Thyroid gland (tissue), 4 donors: ENCODE results near the gene ZBTB40.

Source experiments
- POLR2A ChIP-seq, 2 donors: fragments of 450-650 bp; IDR thresholded peaks; one replicate each; pipeline ENCODE4 v1.6.1; 2017; ENCODE audit warnings: antibody characterized with exemption in 2 of 2, mild to moderate bottlenecking in 2 of 2, moderate library complexity in 1 of 2
- TF ChIP-seq, protein P1 (sequence below), 6 experiments: fragments of 200-600 bp in 3 of 6; fragments of 450-650 bp in 3 of 6; sonication (generic) in 3 of 6; IDR thresholded peaks; one replicate each; pipeline ENCODE4 v1.5.1; 2016 to 2019; ENCODE audit warnings: antibody characterized with exemption in 6 of 6, mild to moderate bottlenecking in 2 of 6, inconsistent platforms in 1 of 6, moderate library complexity in 1 of 6

DNA sequence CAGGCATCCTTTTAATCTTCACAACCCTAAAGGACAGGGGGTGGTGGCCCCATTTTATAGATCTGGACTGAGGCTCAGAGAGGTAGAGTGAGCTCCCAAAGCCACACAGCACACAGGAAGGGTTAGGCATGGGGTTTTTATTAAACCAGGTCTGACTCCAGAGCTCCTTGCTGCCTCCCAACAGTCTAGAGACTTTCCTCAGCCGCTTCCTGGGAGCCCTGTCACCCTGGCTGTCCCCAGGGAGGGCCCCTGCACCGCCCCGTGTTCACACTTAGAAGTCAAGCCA, 103.7 kb downstream of the ZBTB40 start:
- TF ChIP-seq, protein P1, sequence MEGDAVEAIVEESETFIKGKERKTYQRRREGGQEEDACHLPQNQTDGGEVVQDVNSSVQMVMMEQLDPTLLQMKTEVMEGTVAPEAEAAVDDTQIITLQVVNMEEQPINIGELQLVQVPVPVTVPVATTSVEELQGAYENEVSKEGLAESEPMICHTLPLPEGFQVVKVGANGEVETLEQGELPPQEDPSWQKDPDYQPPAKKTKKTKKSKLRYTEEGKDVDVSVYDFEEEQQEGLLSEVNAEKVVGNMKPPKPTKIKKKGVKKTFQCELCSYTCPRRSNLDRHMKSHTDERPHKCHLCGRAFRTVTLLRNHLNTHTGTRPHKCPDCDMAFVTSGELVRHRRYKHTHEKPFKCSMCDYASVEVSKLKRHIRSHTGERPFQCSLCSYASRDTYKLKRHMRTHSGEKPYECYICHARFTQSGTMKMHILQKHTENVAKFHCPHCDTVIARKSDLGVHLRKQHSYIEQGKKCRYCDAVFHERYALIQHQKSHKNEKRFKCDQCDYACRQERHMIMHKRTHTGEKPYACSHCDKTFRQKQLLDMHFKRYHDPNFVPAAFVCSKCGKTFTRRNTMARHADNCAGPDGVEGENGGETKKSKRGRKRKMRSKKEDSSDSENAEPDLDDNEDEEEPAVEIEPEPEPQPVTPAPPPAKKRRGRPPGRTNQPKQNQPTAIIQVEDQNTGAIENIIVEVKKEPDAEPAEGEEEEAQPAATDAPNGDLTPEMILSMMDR (IDR thresholded peaks at IDR 0.05), result no peak
- TF ChIP-seq POLR2A (IDR thresholded peaks at IDR 0.05), result no peak
